IPS-18c (cell line): ENCODE measurements around the gene NPEPPS.
"Not testable (repeated sequence)": the region's sequence is repeated elsewhere in the genome, so short reads cannot be mapped to it uniquely, and the experiment has no call there.

Experiments
- H3K4me3 ChIP-seq: 2 replicates; pipeline ENCODE4 v1.7.0; 2013; ENCODE audit warnings: low read depth, mild to moderate bottlenecking, low read length, moderate library complexity; ENCODE audit not compliant: insufficient read depth
- H3K9me3 ChIP-seq: one replicate; pipeline ENCODE4 v1.6.1; 2013; ENCODE audit warnings: mild to moderate bottlenecking, low read length, moderate library complexity; ENCODE audit not compliant: control insufficient read depth, insufficient read depth

Gene NPEPPS

DNA sequence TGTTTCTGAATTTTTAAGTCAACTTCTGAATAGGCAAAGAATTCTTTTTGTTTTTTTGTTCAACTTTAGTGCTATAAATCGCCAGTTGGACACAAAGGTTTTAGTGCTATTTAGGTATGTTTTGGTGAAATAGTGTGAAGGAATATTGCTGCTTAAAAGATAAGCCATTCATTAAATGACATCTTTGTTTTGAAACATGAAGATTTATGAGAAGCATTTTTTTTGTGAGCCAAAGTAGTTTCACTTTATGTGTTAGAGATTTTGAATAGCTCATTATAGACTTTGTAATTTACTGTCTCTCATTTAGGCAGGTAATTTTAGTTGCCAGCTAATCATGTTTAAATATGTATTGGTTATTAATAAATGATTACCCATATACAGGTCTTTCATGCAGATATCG, 10.8 kb downstream of the NPEPPS start:
- not testable (repeated sequence) for H3K4me3 ChIP-seq, H3K9me3 ChIP-seq

GRCh38 chr17:47544327-47544726, 13.4 kb downstream of the NPEPPS start:
- not testable (repeated sequence) for H3K4me3 ChIP-seq, H3K9me3 ChIP-seq

- not testable (repeated sequence) for H3K9me3 ChIP-seq, H3K4me3 ChIP-seq
Measured at GRCh38 chr17:47554733-47555132, 23.8 kb downstream of the NPEPPS start.

DNA sequence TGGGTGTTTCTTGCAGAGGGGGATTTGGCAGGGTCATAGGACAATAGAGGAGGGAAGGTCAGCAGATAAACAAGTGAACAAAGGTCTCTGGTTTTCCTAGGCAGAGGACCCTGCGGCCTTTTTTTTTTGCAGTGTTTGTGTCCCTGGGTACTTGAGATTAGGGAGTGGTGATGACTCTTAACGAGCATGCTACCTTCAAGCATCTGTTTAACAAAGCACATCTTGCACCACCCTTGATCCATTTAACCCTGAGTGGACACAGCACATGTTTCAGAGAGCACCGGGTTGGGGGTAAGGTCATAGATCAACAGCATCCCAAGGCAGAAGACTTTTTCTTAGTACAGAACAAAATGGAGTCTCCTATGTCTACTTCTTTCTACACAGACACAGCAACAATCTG, 25.2 kb downstream of the NPEPPS start:
- H3K9me3 ChIP-seq, H3K4me3 ChIP-seq: not testable (repeated sequence)

DNA sequence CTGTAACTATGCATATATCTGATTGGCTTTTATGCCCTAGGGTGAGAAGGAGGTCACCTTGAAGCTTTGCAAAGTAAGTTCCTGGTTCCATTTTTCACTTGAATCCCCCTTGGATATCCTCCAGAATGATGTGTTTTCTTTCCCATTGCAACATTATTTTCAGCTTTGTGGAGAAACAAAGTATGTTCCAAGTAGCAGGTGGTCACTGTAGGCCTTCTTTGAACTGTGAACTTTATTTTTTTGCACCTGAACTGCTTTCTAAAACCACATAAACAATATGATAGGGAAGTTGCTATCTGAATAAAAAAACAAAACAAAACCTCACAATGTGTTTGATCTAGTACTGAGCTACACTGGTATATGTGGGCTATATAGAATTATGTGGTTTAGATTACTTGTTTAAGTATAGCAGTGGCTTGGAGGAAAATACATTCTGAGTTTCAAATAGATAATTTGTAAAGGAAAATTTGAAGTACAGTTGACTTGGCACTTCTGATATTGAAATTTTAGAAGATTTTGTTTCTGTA, 29.7 kb downstream of the NPEPPS start:
- not testable (repeated sequence) for H3K9me3 ChIP-seq, H3K4me3 ChIP-seq

- H3K4me3 ChIP-seq, H3K9me3 ChIP-seq: not testable (repeated sequence)
Measured at GRCh38 chr17:47561698-47562405, 30.9 kb downstream of the NPEPPS start.

- not testable (repeated sequence) for H3K4me3 ChIP-seq, H3K9me3 ChIP-seq
Measured at GRCh38 chr17:47562406-47562705, 31.4 kb downstream of the NPEPPS start.

GRCh38 chr17:47567261-47567660, 36.4 kb downstream of the NPEPPS start:
- H3K9me3 ChIP-seq, H3K4me3 ChIP-seq: not testable (repeated sequence)

- H3K4me3 ChIP-seq, H3K9me3 ChIP-seq: not testable (repeated sequence)
Measured at GRCh38 chr17:47572561-47572960, 41.7 kb downstream of the NPEPPS start.

DNA sequence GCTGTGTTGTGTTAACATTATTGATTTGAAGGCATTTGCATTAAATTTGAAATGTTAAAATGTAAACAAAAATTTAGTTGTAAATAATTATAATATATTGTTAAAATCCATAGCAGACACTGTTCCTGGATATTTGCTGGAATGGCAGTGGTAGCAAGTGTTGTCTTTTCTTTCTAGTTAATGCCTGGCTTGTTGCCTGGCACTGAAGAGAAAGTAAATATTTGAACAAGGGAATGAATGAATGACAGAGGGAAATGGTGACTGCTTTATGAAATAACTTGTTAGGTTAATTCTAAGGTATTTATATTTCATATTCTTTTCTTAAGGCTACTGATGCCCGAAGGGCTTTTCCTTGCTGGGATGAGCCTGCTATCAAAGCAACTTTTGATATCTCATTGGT, 51.5 kb downstream of the NPEPPS start:
- not testable (repeated sequence) for H3K4me3 ChIP-seq, H3K9me3 ChIP-seq

GRCh38 chr17:47586378-47587055, 55.6 kb downstream of the NPEPPS start:
- H3K4me3 ChIP-seq, H3K9me3 ChIP-seq: not testable (repeated sequence)

DNA sequence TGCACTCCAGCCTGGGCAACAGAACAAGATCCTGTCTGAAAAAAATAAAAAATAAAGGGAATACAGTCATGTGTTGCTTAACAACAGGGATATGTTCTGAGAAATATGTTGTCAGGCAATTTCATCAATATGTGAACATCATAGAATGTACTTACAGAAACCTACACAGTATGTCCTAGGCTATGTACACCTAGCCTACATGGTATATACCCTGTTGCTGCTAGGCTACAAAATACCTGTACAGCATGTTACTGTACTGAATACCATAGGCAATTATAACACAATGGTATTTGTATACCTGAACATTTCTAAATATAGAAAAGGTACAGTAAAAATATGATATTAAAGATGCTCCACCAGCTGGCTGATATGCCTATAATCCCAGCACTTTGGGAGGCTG, 62.6 kb downstream of the NPEPPS start:
- not testable (repeated sequence) for H3K4me3 ChIP-seq, H3K9me3 ChIP-seq

- Histone ChIP-seq H3K9me3 (no peaks in the 10 kb centered on the region), H3K4me3 (no peak overlapping the region)
Measured at GRCh38 chr17:47603830-47604597, 73.1 kb downstream of the NPEPPS start.

DNA sequence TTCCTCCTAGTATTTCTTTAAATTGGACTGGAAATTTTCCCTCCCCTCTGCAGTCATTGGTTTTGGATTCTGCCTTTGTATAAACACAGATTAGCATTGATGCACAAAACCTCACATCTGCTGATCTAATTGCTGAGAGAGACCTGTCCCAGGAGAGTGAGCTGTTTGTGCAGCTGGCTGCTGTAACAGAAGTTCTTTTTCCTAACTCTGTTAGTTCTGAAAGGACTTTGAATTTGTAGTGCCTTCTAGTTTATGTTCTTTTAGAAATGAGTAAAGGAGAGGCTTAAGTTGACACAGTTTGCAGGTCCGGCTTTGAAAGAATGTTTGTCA, 73.7 kb downstream of the NPEPPS start:
- no peak overlapping the region for H3K4me3 ChIP-seq

GRCh38 chr17:47605011-47605410, 74.1 kb downstream of the NPEPPS start:
- Histone ChIP-seq H3K9me3 (no peaks in the 10 kb centered on the region), H3K4me3 (no peak overlapping the region)

More for the DNA sequence above, 73.7 kb downstream of the NPEPPS start:
- no peaks in the 10 kb centered on the region for H3K9me3 ChIP-seq

DNA sequence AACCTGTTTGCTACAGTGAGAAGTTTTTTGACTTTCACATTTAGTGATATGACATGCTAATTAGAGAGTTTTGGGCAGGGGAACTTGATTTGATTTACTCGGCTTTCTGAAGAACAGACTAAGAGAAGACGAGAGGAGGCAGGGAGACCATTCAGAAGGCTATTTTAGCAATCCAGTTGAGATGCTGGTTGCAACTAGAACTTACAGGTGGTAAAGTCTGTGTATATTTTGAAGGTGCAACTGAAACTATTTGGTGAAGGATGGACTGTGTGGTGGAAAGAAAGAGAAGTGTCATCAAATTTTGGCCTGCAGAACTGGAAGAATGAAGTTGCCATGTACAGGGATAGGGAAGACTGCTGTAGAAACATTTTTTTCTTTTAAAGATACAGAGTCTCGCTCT, 76.6 kb downstream of the NPEPPS start:
- Histone ChIP-seq H3K4me3 (no peak overlapping the region), H3K9me3 (no peaks in the 10 kb centered on the region)

DNA sequence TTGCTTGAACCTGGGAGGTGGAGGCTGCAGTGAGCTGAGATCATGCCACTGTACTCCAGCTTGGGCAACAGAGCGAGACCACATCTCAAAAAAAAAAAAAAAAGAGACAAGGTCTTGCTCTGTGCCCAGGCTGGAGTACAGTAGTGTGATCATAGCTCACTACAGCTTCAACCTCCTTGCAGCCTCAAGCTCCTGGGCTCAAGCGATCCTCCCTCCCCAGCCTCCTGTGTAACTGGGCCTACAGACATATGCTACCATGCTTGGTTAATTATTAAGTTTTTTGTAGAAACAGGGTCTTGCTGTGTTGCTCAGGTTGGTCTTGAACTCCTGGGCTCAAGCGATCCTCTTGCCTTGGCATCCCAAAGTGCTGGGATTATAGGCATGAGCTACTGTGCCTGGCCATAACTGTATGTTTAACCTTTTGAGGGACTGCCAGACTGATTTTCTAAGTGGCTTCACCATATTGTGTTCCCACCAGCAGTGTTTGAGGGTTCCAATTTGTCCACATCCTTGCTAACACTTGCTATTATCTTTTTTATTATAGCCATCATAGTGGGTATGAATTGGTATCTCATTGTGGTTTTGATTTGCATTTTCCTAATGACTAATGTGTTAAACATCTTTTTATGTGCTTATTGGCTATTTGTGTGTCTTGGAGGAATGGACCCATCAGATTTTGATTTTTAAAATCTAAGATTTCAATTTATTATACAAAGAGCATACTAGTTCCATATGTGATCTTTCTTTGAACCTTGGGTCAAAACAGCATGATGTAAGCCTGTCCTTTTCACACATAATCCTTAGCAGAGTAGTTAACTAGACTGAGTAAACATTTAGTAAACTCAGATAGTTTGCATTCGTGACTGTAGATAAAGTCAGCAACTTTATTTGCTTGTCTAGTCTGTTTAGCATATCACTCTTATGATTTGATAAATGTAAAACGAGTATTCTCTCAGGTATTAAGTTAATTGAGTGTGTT, 80.8 kb downstream of the NPEPPS start:
- Histone ChIP-seq H3K9me3 (no peaks in the 10 kb centered on the region), H3K4me3 (no peak overlapping the region)
